HG03469 (cell line): ENCODE measurements around the gene BCL3.
A peak's percentile ranks its signal among the peaks of the same experiment; 100 is the strongest.

Experiments used
- ATAC-seq: cut with Tn5 transposase; IDR thresholded peaks from one replicate; pipeline ENCODE4 v1.9.1; 2021; ENCODE audit warnings: mild to moderate bottlenecking, moderate library complexity, moderate number of reproducible peaks; ENCODE audit not compliant: unreplicated experiment

BCL3 gene

GRCh38 chr19:44785271-44785670 lies 36.8 kb downstream of the BCL3 start:
- no peak for ATAC-seq

GRCh38 chr19:44785993-44786392 lies 37.5 kb downstream of the BCL3 start:
- ATAC-seq: no peak

DNA sequence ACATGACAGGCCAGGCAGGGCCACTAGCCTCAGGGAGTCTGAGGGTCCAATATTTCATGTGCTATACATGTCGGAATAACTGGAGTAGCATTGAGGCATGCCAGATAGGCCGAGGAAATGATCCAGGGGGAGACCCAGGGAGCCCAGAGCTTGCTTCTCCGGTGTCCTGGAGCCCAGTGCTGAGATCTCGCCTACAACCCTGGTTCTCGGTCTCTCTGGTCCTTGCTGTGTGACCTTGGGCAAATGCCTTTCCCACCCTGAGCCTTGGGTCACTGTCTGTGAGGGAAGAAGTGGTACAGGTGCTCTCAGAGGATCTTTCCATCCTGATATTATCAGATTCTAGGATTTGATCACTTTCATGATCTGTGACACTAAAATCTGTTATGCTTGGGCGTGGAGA lies 40.5 kb downstream of the BCL3 start:
- no peak for ATAC-seq

GRCh38 chr19:44789943-44790483 lies 41.5 kb downstream of the BCL3 start:
- no peak for ATAC-seq

DNA sequence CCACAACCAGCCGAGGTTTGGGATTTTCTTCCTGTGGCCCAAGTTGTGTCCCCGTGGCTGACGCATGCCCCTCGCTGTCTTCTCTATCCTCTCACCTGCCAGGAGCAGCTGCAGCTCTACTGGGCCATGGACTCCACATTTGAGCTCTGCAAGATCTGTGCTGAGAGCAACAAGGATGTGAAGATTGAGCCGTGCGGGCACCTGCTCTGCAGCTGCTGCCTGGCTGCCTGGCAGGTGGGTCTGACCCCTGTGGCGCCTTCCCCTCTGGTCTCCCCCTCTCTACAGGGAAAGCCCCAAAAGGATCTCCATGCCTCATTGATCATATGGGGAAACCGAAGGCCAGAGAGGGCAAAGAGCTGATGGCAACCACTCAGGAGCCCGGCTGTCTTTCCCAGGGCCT lies 43.8 kb downstream of the BCL3 start:
- no peak for ATAC-seq

GRCh38 chr19:44794610-44795009 lies 46.1 kb downstream of the BCL3 start:
- ATAC-seq: no peak

DNA sequence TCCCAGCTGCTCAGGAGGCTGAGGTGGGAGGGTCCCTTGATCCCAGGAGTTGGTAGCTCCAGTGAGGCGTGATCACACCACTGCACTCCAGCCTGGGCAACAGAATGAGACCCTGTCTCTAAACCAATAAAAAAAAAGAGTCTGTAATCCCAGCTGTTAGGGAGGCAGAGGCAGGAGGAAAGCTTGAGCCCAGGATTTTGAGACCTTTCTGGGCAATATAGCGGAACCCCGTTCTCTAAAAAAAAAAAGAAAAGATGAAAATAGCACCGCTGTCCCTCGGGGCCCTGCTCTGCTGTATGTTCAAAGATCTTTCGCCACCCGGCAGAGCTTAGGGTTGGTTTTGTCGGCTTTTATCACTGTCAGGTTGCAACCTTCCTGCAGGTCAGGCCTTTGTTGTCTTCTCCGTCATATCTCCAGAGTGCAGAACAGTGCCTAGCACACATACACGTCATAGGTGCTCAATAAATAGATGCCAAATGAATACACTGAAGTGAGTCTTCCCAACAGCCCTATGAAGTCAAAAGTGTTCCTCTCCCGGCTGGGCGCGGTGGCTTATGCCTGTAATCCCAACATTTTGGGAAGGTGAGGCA lies 47.0 kb downstream of the BCL3 start:
- no peak for ATAC-seq

DNA sequence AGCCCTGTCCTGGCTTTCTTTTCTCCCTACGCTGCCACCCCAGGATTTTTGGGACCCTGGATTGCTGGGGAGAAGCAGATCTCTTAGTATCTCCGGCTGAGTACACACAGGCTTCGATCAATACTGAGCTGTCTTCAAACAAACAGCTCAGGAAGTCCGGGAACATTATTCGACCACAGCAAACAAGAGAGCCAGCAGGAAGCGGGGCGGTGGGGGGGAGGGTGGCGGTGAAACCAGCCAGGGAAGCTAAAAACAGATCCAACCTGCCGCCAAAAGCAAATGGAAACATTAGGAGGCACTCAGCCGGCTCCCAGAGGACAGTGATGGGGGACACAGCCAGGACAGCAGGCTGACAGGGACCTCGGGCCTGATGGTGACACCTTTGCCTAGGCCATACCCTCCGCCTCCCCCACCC lies 48.2 kb downstream of the BCL3 start:
- no peak for ATAC-seq

GRCh38 chr19:44799627-44800346 lies 51.3 kb downstream of the BCL3 start:
- no peak for ATAC-seq

DNA sequence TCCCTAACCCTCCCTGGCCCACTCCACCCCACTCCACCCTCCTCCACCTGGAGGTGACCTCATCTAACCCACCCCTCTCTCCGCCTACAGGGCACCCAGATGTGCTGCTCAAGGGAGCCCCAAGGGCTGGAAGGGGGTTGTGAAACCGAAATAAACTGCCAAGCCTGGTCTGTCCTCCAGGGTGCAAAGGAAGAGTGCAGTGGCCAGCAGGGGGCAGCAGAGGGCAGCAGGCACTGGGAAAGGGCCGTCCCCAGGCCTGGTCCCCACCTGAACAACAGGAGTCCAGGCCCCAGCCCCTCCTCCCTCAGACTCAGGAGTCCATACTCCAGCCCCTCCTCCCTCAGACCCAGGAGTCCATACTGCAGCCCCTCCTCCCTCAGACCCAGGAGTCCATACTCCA lies 52.0 kb downstream of the BCL3 start:
- peak; percentile 69 for ATAC-seq

GRCh38 chr19:44803442-44804428 lies 55.2 kb downstream of the BCL3 start:
- ATAC-seq: no peak

DNA sequence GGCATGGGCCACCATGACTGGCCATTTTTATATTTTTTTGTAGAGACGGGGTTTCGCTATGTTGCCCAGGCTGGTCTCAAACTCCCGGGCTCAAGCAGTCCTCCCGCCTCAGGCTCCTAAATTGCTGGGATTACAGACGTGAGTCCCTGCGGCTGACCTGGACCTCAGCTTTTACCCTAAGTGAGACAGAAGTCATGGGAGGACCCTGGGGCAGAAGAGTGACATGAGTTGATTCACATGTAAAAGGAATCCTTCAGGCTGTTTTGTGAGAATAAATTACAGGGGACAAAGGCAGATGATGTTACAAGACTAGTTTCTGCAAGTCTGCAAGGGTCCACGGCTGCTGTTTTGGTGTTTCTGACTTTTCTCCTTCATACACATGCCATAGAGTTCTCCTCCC lies 57.8 kb downstream of the BCL3 start:
- no peak for ATAC-seq

DNA sequence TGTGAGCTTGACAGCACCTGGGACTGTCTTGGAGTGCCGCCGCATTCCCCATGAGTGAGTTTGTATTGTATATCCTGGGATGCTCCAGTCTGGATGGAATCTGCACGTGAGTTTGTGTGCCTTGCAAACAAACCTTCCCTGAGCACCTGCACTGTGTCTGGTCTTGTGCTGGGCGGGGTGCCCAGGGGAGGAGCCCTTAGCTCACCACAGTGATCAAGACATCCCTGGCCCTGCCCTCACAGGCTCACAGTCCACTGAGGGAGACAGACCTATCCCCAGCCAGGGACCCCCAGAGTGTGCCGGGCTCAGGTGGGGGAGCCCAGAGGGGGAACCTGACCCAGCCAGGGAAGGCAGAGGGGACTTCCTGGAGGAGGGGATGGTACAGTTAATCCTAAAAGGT lies 58.7 kb downstream of the BCL3 start:
- no peak for ATAC-seq

- ATAC-seq: no peak
These were observed 59.3 kb downstream of the BCL3 start for GRCh38 chr19:44807652-44808462.

GRCh38 chr19:44808463-44809371 lies 60.2 kb downstream of the BCL3 start, which contains the start of gene BCAM:
Gene BCAM (plus strand): TSS chr19:44809103. CDS start chr19:44809125, 22 bp downstream.
- ATAC-seq: no peak
